Cardiac muscle cell (in vitro differentiated cells and primary cell): ENCODE measurements around the gene KRAS. TPM values are rescaled to one million over a fixed set of nuclear protein-coding genes. Genes with fewer than 3 reads are reported as not detected.
A peak's percentile ranks its signal among the peaks of the same experiment; 100 is the strongest.

ENCODE experiments used
- DNase-seq, 2 donors: peaks; one replicate each; pipeline versions ENCODE4 v3.0.0 to v3.0.0-alpha.2; 2010 to 2017; ENCODE audit warnings: low read depth in 1 of 2, low spot score in 1 of 2
- H3K27ac ChIP-seq: fragments of 200-600 bp; sonication (generic); 2 replicates; pipeline ENCODE4 v1.5.1; 2016
- H3K27me3 ChIP-seq: fragments of 200-600 bp; sonication (generic); 2 replicates; pipeline ENCODE4 v1.6.0; 2016; ENCODE audit warnings: control low read depth
- H3K36me3 ChIP-seq: fragments of 200-600 bp; sonication (generic); 2 replicates; pipeline ENCODE4 v1.5.1; 2016; ENCODE audit warnings: control low read depth
- H3K4me1 ChIP-seq: fragments of 200-600 bp; sonication (generic); 2 replicates; pipeline ENCODE4 v1.8.1; 2017; ENCODE audit warnings: low read depth, mild to moderate bottlenecking, mixed run types
- H3K4me3 ChIP-seq: fragments of 200-600 bp; sonication (generic); 2 replicates; pipeline ENCODE4 v1.5.1; 2016; ENCODE audit warnings: mild to moderate bottlenecking
- H3K9me3 ChIP-seq: fragments of 200-600 bp; sonication (generic); 2 replicates; pipeline ENCODE4 v1.5.1; 2017; ENCODE audit warnings: low read depth, mild to moderate bottlenecking, control low read depth
- CTCF ChIP-seq: IDR thresholded peaks from 2 replicates; pipeline ENCODE4 v1.5.1; 2012; ENCODE audit warnings: low read depth, mild to moderate bottlenecking, low read length
- polyA plus RNA-seq: library from polyadenylated mRNA; unstranded; fragments of >200 nt; fragmentation: Nextera tagmentation; extraction: Ambion mirVana; gene quantifications from 2 replicates; pipeline ENCODE4 v1.2.1, GENCODE V29; 2016
- total RNA-seq: library from RNA; depleted of rRNA; stranded (reverse); fragments of >200 nt; gene quantifications from 2 replicates; pipeline ENCODE4 v1.2.3, GENCODE V29; 2016

Gene KRAS
- total and polyA plus RNA-seq, 2 experiments from 2014 or later: 13.9 to 30.4 TPM

- no peak for TF ChIP-seq CTCF
- no peak for DNase-seq
- no peaks in the 10 kb centered on the region for H3K9me3 ChIP-seq
- no peaks in the 10 kb centered on the region for H3K27me3 ChIP-seq
- no peak overlapping the region for H3K4me3 ChIP-seq
- no peaks in the 10 kb centered on the region for H3K36me3 ChIP-seq
- H3K4me1 ChIP-seq: no peaks in the 10 kb centered on the region
- H3K27ac ChIP-seq: no peak overlapping the region
Observed at GRCh38 chr12:25286837-25287236, 36.1 kb upstream of the KRAS start.

DNA sequence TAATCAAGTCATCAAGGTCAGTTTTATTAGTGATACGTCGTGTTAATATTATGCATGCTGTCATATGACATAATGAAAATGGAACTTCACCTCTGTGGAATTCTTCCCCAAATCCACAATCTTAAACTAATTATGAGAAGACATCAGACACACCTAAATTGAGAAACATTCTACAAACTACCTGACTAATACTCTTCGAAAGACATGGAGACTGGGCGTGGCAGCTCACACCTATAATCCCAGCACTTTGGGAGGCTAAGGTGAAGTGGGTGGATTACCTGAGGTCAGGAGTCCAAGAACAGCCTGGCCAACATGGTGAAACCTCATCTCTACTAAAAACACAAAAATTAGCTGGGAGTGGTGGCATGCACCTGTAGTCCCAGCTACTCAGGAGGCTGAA lies 33.3 kb upstream of the KRAS start:
- Histone ChIP-seq H3K4me3 (no peak overlapping the region), H3K4me1 (no peaks in the 10 kb centered on the region), H3K9me3 (no peaks in the 10 kb centered on the region), H3K27me3 (no peaks in the 10 kb centered on the region), H3K27ac (no peak overlapping the region), H3K36me3 (no peaks in the 10 kb centered on the region)
- DNase-seq: no peak
- no peak for TF ChIP-seq CTCF

DNA sequence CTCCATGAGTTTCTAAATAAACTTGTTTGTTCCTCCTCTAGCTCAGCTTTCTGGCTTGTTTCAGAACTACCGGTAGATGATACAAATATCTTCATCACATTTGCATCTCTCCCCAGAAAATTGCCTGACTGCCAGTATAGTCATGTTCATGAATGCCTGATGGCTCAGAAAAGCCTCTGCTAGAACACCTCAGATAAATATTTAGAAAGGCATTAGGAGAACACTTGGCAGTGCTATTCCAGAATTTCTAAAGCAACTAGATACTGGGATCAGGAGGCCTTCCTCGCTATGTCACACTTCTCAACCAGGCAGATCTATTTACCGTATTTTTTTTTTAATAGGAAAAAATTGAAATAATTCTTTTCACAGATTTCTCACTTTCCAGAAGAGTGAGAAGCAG lies 32.3 kb upstream of the KRAS start:
- TF ChIP-seq CTCF: no peak
- Histone ChIP-seq H3K4me1 (no peaks in the 10 kb centered on the region), H3K36me3 (no peaks in the 10 kb centered on the region), H3K4me3 (no peak overlapping the region), H3K27ac (no peak overlapping the region), H3K27me3 (no peaks in the 10 kb centered on the region), H3K9me3 (no peaks in the 10 kb centered on the region)
- peak in 1 of 2 donors; percentile 10 for DNase-seq

DNA sequence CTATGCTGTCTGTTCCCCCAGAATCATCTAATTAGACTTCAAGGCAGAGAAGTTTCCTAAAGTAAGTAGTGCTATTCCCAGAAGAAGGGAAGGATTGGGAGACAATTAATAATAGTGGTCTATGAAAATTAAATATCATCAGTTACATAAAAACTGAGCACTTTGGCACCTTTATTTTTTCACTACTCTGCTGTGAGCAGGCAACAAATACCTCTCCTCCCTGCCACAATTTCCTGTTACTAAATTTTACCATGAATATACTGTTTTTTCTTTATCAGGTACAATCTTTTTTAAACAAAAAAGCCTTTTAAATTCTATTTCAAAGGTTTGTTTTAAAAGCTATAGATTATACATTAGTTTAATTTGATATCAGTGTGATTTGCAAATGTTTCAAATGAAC lies 29.4 kb upstream of the KRAS start:
- Histone ChIP-seq H3K9me3 (no peaks in the 10 kb centered on the region), H3K27me3 (no peaks in the 10 kb centered on the region)

GRCh38 chr12:25278269-25278668 lies 27.5 kb upstream of the KRAS start:
- no peaks in the 10 kb centered on the region for H3K27me3 ChIP-seq
- H3K27ac ChIP-seq: no peak overlapping the region
- H3K4me3 ChIP-seq: no peak overlapping the region
- no peak for TF ChIP-seq CTCF
- H3K9me3 ChIP-seq: no peaks in the 10 kb centered on the region
- DNase-seq: no peak
- H3K4me1 ChIP-seq: no peaks in the 10 kb centered on the region
- H3K36me3 ChIP-seq: no peaks in the 10 kb centered on the region

More for the DNA sequence above, 29.4 kb upstream of the KRAS start:
- Histone ChIP-seq H3K4me1 (no peaks in the 10 kb centered on the region), H3K27ac (no peak overlapping the region), H3K4me3 (no peak overlapping the region), H3K36me3 (no peaks in the 10 kb centered on the region)
- TF ChIP-seq CTCF: no peak
- DNase-seq: no peak
